ENCODE measurements around the gene DDX28.
"Not testable (repeated sequence)": the region's sequence is repeated elsewhere in the genome, so short reads cannot be mapped to it uniquely, and the experiment has no call there.

- not testable (repeated sequence) for TF ChIP-seq CTCF (IDR thresholded peaks at IDR 0.05; ENCODE audit: extremely low read depth in 1 of 2, insufficient read depth in 1 of 2, low read depth in 1 of 2, low read length in 2 of 2); MAX (IDR thresholded peaks at IDR 0.05; ENCODE audit: insufficient read depth, insufficient read length); POLR2A (IDR thresholded peaks at IDR 0.05; ENCODE audit: low read depth, low read length)
Observed at GRCh38 chr16:67972285-67972684, 50.7 kb downstream of the DDX28 start.
